Amniotic stem cell (primary cell): Measurements from ENCODE around the gene MEIOB.
"Not testable (repeated sequence)": the region's sequence is repeated elsewhere in the genome, so short reads cannot be mapped to it uniquely, and the experiment has no call there.

Experiments
- DNase-seq: peaks from one replicate; lab custom pipeline; 2025; lab: John Stamatoyannopoulos, UW

MEIOB gene

GRCh38 chr16:1876468-1876867, 4.5 kb upstream of the MEIOB start:
- no peak for DNase-seq

DNA sequence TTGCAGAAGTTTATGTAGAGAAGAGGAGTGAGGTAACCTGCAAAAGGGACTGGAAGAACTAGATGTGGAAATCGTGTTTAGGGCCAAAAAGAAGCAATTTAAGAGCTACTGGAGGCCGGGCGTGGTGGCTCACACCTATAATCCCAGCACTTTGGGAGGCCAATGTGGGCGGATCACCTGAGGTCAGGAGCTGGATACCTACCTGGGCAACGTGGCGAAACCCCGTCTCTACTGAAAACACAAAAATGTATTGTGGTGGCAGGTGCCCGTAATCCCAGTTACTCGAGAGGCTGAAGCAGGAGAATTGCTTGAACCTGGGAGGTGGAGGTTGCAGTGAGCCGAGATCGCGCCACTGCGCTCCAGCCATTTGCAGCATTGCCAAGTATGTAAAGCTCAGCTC, 4.1 kb upstream of the MEIOB start:
- DNase-seq = not testable (repeated sequence)

DNA sequence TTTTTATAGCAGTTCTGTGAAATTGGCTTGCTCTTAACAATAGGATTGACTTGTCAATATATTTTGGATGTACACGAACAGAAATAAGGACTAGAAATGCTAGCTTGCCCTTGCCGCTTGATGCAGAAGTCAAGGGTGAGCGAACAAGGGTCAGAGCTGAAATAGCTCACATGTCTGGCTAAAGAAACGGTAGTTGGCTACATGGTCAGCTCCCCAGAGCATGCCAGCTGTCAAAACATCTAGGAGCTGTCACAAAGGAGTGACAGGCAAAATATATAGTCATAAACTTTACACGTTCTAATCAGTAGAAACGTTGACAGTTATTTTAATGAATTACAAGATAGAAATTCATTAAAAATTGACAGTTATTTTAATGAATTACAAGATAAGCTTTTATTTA, 2.9 kb upstream of the MEIOB start:
- no peak for DNase-seq

- DNase-seq = peak; percentile 15
Observed at GRCh38 chr16:1870365-1871082, 1.4 kb downstream of the MEIOB start.

DNA sequence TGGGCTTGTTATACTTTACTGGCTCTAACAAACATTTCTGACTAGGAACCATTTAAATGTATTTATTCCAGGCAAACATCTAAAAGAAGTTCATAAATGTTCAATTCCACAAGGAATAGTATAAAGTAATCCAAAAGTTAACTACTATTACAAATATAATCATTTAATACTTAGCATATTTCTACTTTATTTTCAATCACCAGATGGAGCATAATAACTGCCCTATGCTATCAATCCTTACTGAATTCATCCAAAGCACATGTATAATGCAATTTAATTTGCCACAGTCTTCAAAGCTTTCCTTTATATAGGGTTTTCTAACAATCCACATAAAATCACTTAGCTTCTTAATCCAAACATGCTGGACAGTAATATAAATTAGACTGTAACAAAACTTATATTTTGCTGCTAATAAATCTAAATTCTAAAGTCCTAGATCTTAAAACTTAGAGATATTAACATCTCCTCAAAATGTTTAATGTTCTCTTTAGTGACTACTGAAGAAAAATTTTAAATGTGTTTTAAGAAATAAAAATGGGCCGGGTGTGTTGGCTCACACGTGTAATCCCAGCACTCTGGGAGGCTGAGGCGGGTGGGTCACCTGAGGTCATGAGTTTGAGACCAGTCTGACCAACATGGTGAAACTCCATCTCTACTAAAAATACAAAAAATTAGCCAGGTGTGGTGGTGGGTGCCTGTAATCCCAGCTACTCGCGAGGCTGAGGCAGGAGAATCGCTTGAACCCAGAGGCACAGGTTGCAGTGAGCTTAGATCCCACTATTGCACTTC, 5.9 kb downstream of the MEIOB start:
- DNase-seq = no peak

DNA sequence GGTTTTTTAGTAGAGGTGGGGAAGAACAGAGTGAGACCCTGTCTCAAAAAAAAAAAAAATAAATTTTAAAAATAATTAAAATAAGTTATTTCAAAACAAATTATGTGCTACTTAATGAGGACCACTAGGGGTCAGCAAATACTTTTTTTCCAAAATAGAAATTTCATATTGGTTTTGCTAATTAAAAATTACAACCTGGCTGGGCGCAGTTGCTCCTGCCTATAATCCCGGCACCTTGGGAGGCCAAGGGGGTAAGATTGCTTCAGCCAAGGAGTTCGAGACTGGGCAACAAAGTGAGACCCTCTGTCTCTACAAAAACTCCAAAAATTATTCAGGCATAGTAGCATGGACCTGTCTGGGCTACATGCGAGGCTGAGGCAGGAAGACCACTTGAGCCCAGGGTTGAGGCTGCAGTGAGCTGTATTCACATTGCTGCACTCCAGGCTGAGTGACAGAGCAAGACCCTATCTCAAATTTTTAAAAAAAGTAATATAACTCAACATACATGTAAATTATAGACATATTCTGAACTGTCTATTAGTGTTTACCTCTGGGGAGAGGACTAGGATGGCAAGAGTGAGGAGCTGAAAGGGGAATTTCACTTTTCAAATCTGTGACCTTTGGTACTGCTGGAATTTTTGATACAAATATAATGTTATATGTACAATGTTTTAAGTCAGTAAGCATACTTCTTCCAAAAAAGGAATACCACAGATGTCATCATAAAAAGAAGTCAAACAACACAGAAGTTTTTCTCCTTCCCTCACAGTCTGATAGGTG, 8.1 kb downstream of the MEIOB start:
- DNase-seq = peak; percentile 9

- DNase-seq = no peak
Observed at GRCh38 chr16:1862394-1862793, 9.6 kb downstream of the MEIOB start.

GRCh38 chr16:1861730-1862129, 10.2 kb downstream of the MEIOB start:
- no peak for DNase-seq

DNA sequence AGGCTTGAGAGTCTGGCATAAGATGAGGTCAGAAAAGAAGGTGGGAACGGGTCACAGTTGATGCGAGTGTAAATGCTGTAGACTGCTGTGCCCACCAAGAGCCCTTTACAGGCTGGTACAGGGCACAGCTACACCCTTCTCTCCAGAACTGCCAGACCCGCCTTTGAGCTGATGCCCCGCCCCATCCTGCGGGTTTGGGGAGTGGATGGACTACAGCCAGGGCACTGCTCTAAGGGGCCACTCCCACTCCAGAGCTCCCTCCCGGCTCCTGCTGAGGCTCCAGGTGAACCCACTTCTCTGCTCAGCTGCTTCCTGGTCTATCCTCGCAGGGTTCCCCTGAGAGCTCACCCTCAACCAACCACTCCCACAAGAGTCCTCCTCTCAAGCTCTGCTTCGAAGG, 12.3 kb downstream of the MEIOB start:
- DNase-seq = no peak

GRCh38 chr16:1858189-1858865, 13.6 kb downstream of the MEIOB start:
- no peak for DNase-seq

DNA sequence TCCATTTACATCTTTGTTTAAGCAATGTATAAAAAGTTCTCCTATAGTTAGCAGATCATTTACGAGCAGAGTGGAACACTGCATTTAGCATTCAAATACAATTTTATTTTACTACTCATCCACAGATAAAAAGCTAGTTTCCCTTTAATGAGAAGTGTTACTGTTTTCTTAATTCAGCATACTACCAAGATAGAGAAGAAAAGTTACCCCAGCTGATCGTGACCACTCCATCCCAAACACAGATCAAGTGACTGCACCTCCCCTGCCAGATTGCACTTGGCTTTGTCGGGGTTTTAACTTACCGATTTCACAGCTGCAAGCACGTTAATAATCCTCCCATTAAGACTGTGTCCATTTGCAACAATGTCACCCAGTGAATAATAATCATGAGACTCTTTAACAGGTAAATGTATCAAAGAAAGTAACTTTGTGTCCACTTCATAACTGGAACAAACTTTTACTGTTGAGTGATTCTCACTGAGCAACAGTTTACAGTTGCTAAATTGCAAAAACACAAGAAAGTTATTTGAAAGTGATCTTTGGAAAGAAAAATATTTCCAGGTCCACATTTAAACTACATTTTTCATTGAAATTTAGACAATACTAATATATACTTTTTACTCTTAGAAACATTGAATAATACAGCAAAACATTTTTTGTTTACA, 14.4 kb downstream of the MEIOB start:
- no peak for DNase-seq

DNA sequence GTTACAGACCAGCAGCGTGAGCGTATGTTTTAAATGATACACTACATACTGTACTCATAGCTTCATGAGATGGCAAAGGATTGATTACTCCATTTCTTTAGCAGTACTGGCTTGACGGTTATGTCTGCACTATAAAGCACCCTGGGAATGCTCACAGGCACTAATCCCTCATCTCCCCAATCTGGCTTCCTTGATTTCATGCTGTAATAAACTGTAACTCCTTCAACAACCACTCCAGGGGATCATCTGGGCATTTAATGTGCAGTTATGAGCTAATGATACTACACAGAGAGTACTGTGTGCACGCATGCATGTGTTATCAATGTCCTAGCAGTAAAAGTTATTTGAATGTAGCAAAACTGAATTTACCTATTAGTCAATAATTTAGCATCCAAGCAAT, 20.2 kb downstream of the MEIOB start:
- DNase-seq = no peak

- no peak for DNase-seq
Observed at GRCh38 chr16:1850981-1851380, 21.0 kb downstream of the MEIOB start.

- DNase-seq = no peak
Observed at GRCh38 chr16:1846416-1846815, 25.5 kb downstream of the MEIOB start.

DNA sequence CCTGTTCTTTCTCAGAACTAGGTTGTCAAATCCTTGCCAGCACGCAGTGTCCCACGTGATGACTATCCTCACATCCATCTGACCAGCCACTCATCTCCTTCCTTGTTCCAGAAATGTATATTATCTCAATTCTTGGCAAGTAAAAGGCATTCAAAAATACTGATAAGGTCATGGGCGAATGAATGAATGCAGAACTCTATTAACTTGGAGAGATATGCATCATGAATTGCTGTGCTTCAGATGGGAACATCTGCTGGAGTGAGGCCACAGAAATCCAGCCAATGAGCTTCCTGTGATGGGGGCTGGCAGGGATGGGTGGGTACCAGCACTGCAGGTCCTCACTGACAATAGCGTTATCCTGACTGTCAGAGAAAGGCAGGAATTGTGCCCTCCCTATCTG, 26.0 kb downstream of the MEIOB start:
- no peak for DNase-seq

DNA sequence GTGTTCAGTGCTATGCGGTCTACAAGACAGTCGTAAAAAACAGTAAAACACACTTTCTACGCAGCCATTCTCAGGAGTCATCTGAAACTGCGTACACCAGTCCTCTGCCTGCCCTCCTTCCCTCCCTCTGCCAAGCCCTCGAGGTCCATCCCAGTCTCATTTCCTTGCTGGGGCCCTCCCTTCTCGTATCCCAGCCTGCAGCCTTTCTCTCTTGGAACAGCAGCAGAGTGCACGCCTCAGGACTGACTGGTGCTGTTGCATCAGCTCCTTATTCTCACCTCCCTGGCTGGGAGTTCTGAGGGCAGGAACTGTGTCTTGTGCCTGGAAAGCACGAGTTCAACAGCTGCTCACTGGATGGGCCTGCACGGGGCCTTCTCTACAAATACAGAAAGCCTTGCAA, 32.4 kb downstream of the MEIOB start:
- DNase-seq = no peak

GRCh38 chr16:1834096-1834495, 37.9 kb downstream of the MEIOB start:
- no peak for DNase-seq

DNA sequence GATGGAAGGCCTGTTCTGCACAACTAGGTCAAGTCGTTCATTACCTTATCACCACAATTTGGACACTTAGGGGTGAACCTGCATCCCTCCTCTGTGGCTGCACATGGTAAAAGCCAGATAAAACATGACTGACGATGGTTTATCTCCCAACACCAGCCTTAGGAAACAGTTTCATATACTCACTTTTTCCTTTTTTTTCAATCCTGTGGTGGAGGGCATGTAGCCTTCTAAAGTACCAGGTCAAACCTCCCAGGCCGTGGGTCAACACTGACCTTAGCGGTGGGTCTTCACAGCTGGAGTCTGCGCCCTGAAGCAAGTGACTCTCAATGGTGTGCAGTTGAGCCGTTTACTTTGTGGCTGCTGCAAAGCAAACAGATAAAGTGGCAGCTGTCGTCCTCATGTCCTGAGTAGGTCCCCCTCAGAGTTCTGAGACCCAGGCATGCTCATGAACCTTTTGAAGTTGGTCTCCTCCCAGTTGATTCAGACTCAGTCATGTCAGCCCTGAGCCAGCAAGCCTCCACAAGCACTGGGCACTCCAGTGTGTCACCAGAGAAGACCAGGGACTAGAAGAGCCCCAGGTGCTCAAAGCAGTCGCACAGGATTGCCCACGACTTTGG, 39.0 kb downstream of the MEIOB start:
- no peak for DNase-seq

GRCh38 chr16:1831186-1832075, 40.5 kb downstream of the MEIOB start:
- no peak for DNase-seq

DNA sequence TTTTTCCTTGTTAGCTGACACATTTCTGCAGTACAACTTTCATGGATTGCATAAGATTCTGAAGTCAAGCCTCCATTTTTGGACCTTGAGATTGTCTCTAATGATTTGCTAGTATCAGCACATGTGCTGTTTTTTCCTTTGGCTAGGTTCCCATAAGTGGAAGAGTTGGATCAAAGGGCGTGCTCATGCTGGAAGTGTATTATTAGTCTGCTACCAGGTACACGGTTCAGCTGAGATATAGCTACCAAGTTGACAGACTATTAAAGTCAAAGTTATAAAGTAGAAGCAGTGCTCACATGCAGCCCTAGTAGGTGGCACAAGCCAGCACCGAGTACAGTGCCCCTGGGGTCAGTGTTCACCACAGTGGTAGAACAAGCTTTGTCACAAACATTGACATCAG, 41.8 kb downstream of the MEIOB start:
- DNase-seq = no peak
